GM23338 (cell line): ENCODE data around the gene INPP4A.

Experiments
- CREB1 ChIP-seq: fragments of 250-450 bp; sonication (Bioruptor Pico); IDR thresholded peaks from 2 replicates; pipeline ENCODE4 v1.5.0; 2020; ENCODE audit warnings: low read depth, mild to moderate bottlenecking, moderate library complexity
- ETS1 ChIP-seq: IDR thresholded peaks from 2 replicates; pipeline ENCODE4 v1.6.1; 2016; ENCODE audit warnings: antibody characterized with exemption
- EZH2 ChIP-seq: fragments of 200-600 bp; sonication (generic); IDR thresholded peaks from one replicate; pipeline ENCODE4 v1.8.0; 2017; ENCODE audit warnings: antibody characterized with exemption, mild to moderate bottlenecking, low read depth; ENCODE audit not compliant: unreplicated experiment
- EZH2phosphoT487 ChIP-seq: fragments of 200-600 bp; sonication (generic); IDR thresholded peaks from one replicate; pipeline ENCODE4 v1.8.1; 2018; ENCODE audit warnings: antibody characterized with exemption; ENCODE audit not compliant: unreplicated experiment
- JUNB ChIP-seq: IDR thresholded peaks from one replicate; pipeline ENCODE4 v1.6.1; 2016; ENCODE audit warnings: antibody characterized with exemption; ENCODE audit not compliant: unreplicated experiment
- NANOG ChIP-seq: IDR thresholded peaks from 2 replicates; pipeline ENCODE4 v1.6.1; 2016; ENCODE audit warnings: antibody characterized with exemption, borderline replicate concordance
- POLR2AphosphoS5 ChIP-seq: IDR thresholded peaks from 2 replicates; pipeline ENCODE4 v1.6.1; 2016; ENCODE audit warnings: antibody characterized with exemption, low read depth
- STAT1 ChIP-seq: IDR thresholded peaks from one replicate; pipeline ENCODE4 v1.6.1; 2016; ENCODE audit warnings: antibody characterized with exemption; ENCODE audit not compliant: unreplicated experiment
- ZNF114 ChIP-seq: fragments of 250-450 bp; sonication (Bioruptor Pico); IDR thresholded peaks from 2 replicates; pipeline ENCODE4 v1.5.0; 2020; ENCODE audit warnings: mild to moderate bottlenecking, moderate library complexity
- ZNF331 ChIP-seq: fragments of 250-450 bp; sonication (Bioruptor Pico); IDR thresholded peaks from 2 replicates; pipeline ENCODE4 v1.5.0; 2020; ENCODE audit warnings: low read depth, mild to moderate bottlenecking, moderate library complexity
- TF ChIP-seq, protein P1 (sequence below): IDR thresholded peaks from one replicate; pipeline ENCODE4 v1.6.1; 2018; ENCODE audit warnings: antibody characterized with exemption; ENCODE audit not compliant: unreplicated experiment
- TF ChIP-seq, protein P2 (sequence below), 2 experiments: fragments of 200-600 bp in 1 of 2; sonication (generic) in 1 of 2; conservative IDR thresholded peaks; 2 replicates each; pipeline versions ENCODE4 v1.5.1 to v1.6.1; 2016 to 2017; ENCODE audit warnings: antibody characterized with exemption in 2 of 2, low read depth in 2 of 2, mild to moderate bottlenecking in 2 of 2, moderate library complexity in 1 of 2
- TF ChIP-seq, protein P3 (sequence below): fragments of 250-450 bp; sonication (Bioruptor Pico); IDR thresholded peaks from 2 replicates; pipeline ENCODE4 v1.5.0; 2020; ENCODE audit warnings: mild to moderate bottlenecking, moderate library complexity

- TF ChIP-seq EZH2phosphoT487 (no peak), EZH2 (no peak), ZNF114 (no peak), POLR2AphosphoS5 (no peak), JUNB (no peak), ZNF331 (CRISPR knock-in tag) (no peak), NANOG (no peak), CREB1 (no peak), ETS1 (no peak), STAT1 (no peak)
- TF ChIP-seq, protein P1, sequence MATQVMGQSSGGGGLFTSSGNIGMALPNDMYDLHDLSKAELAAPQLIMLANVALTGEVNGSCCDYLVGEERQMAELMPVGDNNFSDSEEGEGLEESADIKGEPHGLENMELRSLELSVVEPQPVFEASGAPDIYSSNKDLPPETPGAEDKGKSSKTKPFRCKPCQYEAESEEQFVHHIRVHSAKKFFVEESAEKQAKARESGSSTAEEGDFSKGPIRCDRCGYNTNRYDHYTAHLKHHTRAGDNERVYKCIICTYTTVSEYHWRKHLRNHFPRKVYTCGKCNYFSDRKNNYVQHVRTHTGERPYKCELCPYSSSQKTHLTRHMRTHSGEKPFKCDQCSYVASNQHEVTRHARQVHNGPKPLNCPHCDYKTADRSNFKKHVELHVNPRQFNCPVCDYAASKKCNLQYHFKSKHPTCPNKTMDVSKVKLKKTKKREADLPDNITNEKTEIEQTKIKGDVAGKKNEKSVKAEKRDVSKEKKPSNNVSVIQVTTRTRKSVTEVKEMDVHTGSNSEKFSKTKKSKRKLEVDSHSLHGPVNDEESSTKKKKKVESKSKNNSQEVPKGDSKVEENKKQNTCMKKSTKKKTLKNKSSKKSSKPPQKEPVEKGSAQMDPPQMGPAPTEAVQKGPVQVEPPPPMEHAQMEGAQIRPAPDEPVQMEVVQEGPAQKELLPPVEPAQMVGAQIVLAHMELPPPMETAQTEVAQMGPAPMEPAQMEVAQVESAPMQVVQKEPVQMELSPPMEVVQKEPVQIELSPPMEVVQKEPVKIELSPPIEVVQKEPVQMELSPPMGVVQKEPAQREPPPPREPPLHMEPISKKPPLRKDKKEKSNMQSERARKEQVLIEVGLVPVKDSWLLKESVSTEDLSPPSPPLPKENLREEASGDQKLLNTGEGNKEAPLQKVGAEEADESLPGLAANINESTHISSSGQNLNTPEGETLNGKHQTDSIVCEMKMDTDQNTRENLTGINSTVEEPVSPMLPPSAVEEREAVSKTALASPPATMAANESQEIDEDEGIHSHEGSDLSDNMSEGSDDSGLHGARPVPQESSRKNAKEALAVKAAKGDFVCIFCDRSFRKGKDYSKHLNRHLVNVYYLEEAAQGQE: no peak
- TF ChIP-seq, protein P2, sequence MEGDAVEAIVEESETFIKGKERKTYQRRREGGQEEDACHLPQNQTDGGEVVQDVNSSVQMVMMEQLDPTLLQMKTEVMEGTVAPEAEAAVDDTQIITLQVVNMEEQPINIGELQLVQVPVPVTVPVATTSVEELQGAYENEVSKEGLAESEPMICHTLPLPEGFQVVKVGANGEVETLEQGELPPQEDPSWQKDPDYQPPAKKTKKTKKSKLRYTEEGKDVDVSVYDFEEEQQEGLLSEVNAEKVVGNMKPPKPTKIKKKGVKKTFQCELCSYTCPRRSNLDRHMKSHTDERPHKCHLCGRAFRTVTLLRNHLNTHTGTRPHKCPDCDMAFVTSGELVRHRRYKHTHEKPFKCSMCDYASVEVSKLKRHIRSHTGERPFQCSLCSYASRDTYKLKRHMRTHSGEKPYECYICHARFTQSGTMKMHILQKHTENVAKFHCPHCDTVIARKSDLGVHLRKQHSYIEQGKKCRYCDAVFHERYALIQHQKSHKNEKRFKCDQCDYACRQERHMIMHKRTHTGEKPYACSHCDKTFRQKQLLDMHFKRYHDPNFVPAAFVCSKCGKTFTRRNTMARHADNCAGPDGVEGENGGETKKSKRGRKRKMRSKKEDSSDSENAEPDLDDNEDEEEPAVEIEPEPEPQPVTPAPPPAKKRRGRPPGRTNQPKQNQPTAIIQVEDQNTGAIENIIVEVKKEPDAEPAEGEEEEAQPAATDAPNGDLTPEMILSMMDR (conservative IDR thresholded peaks at IDR 0.05; ENCODE audit: low read depth in 2 of 2): no peak
- TF ChIP-seq, protein P3, sequence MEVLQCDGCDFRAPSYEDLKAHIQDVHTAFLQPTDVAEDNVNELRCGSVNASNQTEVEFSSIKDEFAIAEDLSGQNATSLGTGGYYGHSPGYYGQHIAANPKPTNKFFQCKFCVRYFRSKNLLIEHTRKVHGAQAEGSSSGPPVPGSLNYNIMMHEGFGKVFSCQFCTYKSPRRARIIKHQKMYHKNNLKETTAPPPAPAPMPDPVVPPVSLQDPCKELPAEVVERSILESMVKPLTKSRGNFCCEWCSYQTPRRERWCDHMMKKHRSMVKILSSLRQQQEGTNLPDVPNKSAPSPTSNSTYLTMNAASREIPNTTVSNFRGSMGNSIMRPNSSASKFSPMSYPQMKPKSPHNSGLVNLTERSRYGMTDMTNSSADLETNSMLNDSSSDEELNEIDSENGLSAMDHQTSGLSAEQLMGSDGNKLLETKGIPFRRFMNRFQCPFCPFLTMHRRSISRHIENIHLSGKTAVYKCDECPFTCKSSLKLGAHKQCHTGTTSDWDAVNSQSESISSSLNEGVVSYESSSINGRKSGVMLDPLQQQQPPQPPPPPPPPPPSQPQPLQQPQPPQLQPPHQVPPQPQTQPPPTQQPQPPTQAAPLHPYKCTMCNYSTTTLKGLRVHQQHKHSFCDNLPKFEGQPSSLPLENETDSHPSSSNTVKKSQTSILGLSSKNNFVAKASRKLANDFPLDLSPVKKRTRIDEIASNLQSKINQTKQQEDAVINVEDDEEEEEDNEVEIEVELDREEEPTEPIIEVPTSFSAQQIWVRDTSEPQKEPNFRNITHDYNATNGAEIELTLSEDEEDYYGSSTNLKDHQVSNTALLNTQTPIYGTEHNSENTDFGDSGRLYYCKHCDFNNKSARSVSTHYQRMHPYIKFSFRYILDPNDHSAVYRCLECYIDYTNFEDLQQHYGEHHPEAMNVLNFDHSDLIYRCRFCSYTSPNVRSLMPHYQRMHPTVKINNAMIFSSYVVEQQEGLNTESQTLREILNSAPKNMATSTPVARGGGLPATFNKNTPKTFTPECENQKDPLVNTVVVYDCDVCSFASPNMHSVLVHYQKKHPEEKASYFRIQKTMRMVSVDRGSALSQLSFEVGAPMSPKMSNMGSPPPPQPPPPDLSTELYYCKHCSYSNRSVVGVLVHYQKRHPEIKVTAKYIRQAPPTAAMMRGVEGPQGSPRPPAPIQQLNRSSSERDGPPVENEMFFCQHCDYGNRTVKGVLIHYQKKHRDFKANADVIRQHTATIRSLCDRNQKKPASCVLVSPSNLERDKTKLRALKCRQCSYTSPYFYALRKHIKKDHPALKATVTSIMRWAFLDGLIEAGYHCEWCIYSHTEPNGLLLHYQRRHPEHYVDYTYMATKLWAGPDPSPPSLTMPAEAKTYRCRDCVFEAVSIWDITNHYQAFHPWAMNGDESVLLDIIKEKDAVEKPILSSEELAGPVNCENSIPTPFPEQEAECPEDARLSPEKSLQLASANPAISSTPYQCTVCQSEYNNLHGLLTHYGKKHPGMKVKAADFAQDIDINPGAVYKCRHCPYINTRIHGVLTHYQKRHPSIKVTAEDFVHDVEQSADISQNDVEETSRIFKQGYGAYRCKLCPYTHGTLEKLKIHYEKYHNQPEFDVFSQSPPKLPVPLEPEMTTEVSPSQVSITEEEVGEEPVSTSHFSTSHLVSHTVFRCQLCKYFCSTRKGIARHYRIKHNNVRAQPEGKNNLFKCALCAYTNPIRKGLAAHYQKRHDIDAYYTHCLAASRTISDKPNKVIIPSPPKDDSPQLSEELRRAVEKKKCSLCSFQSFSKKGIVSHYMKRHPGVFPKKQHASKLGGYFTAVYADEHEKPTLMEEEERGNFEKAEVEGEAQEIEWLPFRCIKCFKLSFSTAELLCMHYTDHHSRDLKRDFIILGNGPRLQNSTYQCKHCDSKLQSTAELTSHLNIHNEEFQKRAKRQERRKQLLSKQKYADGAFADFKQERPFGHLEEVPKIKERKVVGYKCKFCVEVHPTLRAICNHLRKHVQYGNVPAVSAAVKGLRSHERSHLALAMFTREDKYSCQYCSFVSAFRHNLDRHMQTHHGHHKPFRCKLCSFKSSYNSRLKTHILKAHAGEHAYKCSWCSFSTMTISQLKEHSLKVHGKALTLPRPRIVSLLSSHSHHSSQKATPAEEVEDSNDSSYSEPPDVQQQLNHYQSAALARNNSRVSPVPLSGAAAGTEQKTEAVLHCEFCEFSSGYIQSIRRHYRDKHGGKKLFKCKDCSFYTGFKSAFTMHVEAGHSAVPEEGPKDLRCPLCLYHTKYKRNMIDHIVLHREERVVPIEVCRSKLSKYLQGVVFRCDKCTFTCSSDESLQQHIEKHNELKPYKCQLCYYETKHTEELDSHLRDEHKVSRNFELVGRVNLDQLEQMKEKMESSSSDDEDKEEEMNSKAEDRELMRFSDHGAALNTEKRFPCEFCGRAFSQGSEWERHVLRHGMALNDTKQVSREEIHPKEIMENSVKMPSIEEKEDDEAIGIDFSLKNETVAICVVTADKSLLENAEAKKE (CRISPR knock-in tag): no peak
Observed at GRCh38 chr2:98519156-98519555, 74.5 kb downstream of the INPP4A start.
